Measurements from ENCODE around the gene ANKRD40.

The ANKRD40 gene

GRCh38 chr17:50684612-50685333 is 22.9 kb downstream of the ANKRD40 start:
- TF ChIP-seq L3MBTL2 (conservative IDR thresholded peaks at IDR 0.05), result no peak
- POLR2A ChIA-PET, result interaction anchor here (1.0 to 1.6 kb wide), 4 partner anchors 11 to 143 kb away, joined by 3 to 4 read pairs (median 3); no protein-coding TSS in a partner anchor
- no peak for DNase-seq (ENCODE audit: extremely low spot score)
- CTCF ChIA-PET, result interaction anchor here (0.7 to 1.3 kb wide), 4 partner anchors 10 to 201 kb away, joined by 3 to 6 read pairs (median 3); no protein-coding TSS in a partner anchor

- no peak for DNase-seq (ENCODE audit: extremely low spot score)
- TF ChIP-seq FOXA1 (IDR thresholded peaks at IDR 0.05) (no peak), TARDBP (IDR thresholded peaks at IDR 0.05) (no peak), L3MBTL2 (conservative IDR thresholded peaks at IDR 0.05) (no peak), PKNOX1 (IDR thresholded peaks at IDR 0.05) (no peak), NFRKB (IDR thresholded peaks at IDR 0.05) (no peak), ELF4 (IDR thresholded peaks at IDR 0.05) (no peak), ARNT (IDR thresholded peaks at IDR 0.05) (no peak), SUZ12 (IDR thresholded peaks at IDR 0.05) (no peak), FOXM1 (IDR thresholded peaks at IDR 0.05; ENCODE audit: borderline replicate concordance) (no peak), HDGF (IDR thresholded peaks at IDR 0.05; ENCODE audit: borderline replicate concordance) (no peak), BHLHE40 (IDR thresholded peaks at IDR 0.05; ENCODE audit: borderline replicate concordance) (no peak), CTBP1 (IDR thresholded peaks at IDR 0.05; ENCODE audit: borderline replicate concordance) (no peak), FOXK2 (IDR thresholded peaks at IDR 0.05) (no peak), ZNF384 (IDR thresholded peaks at IDR 0.05) (no peak), LEF1 (IDR thresholded peaks at IDR 0.05; ENCODE audit: borderline replicate concordance) (no peak), SP1 (IDR thresholded peaks at IDR 0.05) (no peak)
- ChIA-PET POLR2A (interaction anchor here (1.0 to 1.6 kb wide), 3 partner anchors 11 to 142 kb away, joined by 3 to 4 read pairs (median 3); no protein-coding TSS in a partner anchor), CTCF (interaction anchor here (0.7 kb wide), 2 partner anchors 21 to 200 kb away, joined by 3 read pairs; no protein-coding TSS in a partner anchor)
Observed at GRCh38 chr17:50684288-50684611, 23.5 kb downstream of the ANKRD40 start.

- ChIA-PET POLR2A (interaction anchor here (1.5 to 1.6 kb wide), 2 partner anchors 23 to 142 kb away, joined by 3 to 4 read pairs; no protein-coding TSS in a partner anchor), CTCF (interaction anchor here (0.7 kb wide), 1 partner anchor 21 kb away, joined by 3 read pairs; no protein-coding TSS in a partner anchor)
- no peak for DNase-seq (ENCODE audit: extremely low spot score)
- no peak for TF ChIP-seq ARNT (IDR thresholded peaks at IDR 0.05)
- no peak for TF ChIP-seq FOXA1 (IDR thresholded peaks at IDR 0.05)
- no peak for TF ChIP-seq L3MBTL2 (conservative IDR thresholded peaks at IDR 0.05)
- TF ChIP-seq CTBP1 (IDR thresholded peaks at IDR 0.05; ENCODE audit: borderline replicate concordance), result no peak
- no peak for TF ChIP-seq LEF1 (IDR thresholded peaks at IDR 0.05; ENCODE audit: borderline replicate concordance)
- TF ChIP-seq SUZ12 (IDR thresholded peaks at IDR 0.05), result no peak
- no peak for TF ChIP-seq TARDBP (IDR thresholded peaks at IDR 0.05)
Observed at GRCh38 chr17:50683434-50684287, 24.1 kb downstream of the ANKRD40 start.

- no peak for TF ChIP-seq L3MBTL2 (conservative IDR thresholded peaks at IDR 0.05)
- TF ChIP-seq ZNF384 (IDR thresholded peaks at IDR 0.05), result no peak
- no peak for TF ChIP-seq HDGF (IDR thresholded peaks at IDR 0.05; ENCODE audit: borderline replicate concordance)
- TF ChIP-seq SP1 (IDR thresholded peaks at IDR 0.05), result no peak
- no peak for TF ChIP-seq NFRKB (IDR thresholded peaks at IDR 0.05)
- no peak for TF ChIP-seq FOXK2 (IDR thresholded peaks at IDR 0.05)
- TF ChIP-seq BHLHE40 (IDR thresholded peaks at IDR 0.05; ENCODE audit: borderline replicate concordance), result no peak
- no peak for TF ChIP-seq TARDBP (IDR thresholded peaks at IDR 0.05)
- TF ChIP-seq CTBP1 (IDR thresholded peaks at IDR 0.05; ENCODE audit: borderline replicate concordance), result no peak
- no peak for TF ChIP-seq ELF4 (IDR thresholded peaks at IDR 0.05)
- TF ChIP-seq PKNOX1 (IDR thresholded peaks at IDR 0.05), result no peak
- no peak for TF ChIP-seq SUZ12 (IDR thresholded peaks at IDR 0.05)
- no peak for TF ChIP-seq ARNT (IDR thresholded peaks at IDR 0.05)
- TF ChIP-seq FOXA1 (IDR thresholded peaks at IDR 0.05), result no peak
- TF ChIP-seq LEF1 (IDR thresholded peaks at IDR 0.05; ENCODE audit: borderline replicate concordance), result no peak
- DNase-seq (ENCODE audit: extremely low spot score), result no peak
- CTCF ChIA-PET, result no interaction called here
- POLR2A ChIA-PET, result interaction anchor here (1.6 kb wide), 1 partner anchor 141 kb away, joined by 3 read pairs; no protein-coding TSS in a partner anchor
Observed at GRCh38 chr17:50682938-50683337, 24.8 kb downstream of the ANKRD40 start.

GRCh38 chr17:50682441-50682840 is 25.3 kb downstream of the ANKRD40 start:
- CTCF ChIA-PET, result no interaction called here
- DNase-seq (ENCODE audit: extremely low spot score), result no peak
- POLR2A ChIA-PET, result no interaction called here
- TF ChIP-seq FOXA1 (IDR thresholded peaks at IDR 0.05) (no peak), LEF1 (IDR thresholded peaks at IDR 0.05; ENCODE audit: borderline replicate concordance) (no peak), FOXK2 (IDR thresholded peaks at IDR 0.05) (no peak), TARDBP (IDR thresholded peaks at IDR 0.05) (no peak), ARNT (IDR thresholded peaks at IDR 0.05) (no peak), SUZ12 (IDR thresholded peaks at IDR 0.05) (no peak), HDGF (IDR thresholded peaks at IDR 0.05; ENCODE audit: borderline replicate concordance) (no peak), BHLHE40 (IDR thresholded peaks at IDR 0.05; ENCODE audit: borderline replicate concordance) (no peak), ELF4 (IDR thresholded peaks at IDR 0.05) (no peak), NFRKB (IDR thresholded peaks at IDR 0.05) (no peak), SP1 (IDR thresholded peaks at IDR 0.05) (no peak)
